Trophoblast cell (in vitro differentiated cells and primary cell): ENCODE results near the gene MRPS17.

Experiments used
- DNase-seq, 2 donors: peaks; one replicate each; pipeline ENCODE4 v3.0.0-alpha.2; 2016
- H2AFZ ChIP-seq: 2 replicates; pipeline ENCODE4 v1.6.1; 2013; ENCODE audit warnings: low read length, moderate library complexity, mild to moderate bottlenecking; ENCODE audit not compliant: insufficient read depth, poor library complexity
- H2AK5ac ChIP-seq: 2 replicates; pipeline ENCODE4 v1.6.1; 2013; ENCODE audit warnings: mild to moderate bottlenecking, low read length
- H2BK120ac ChIP-seq: 2 replicates; pipeline ENCODE4 v1.6.1; 2013; ENCODE audit warnings: low read length, mild to moderate bottlenecking, moderate library complexity; ENCODE audit not compliant: insufficient read depth, poor library complexity
- H2BK12ac ChIP-seq: 2 replicates; pipeline ENCODE4 v1.6.1; 2013; ENCODE audit warnings: mild to moderate bottlenecking, low read length, moderate library complexity
- H2BK5ac ChIP-seq: 2 replicates; pipeline ENCODE4 v1.6.1; 2013; ENCODE audit warnings: low read length, low read depth, moderate library complexity, mild to moderate bottlenecking; ENCODE audit not compliant: poor library complexity
- H3K14ac ChIP-seq: 2 replicates; pipeline ENCODE4 v1.6.1; 2013; ENCODE audit warnings: mild to moderate bottlenecking, low read length
- H3K18ac ChIP-seq: 2 replicates; pipeline ENCODE4 v1.6.1; 2013; ENCODE audit warnings: mild to moderate bottlenecking, low read length
- H3K23ac ChIP-seq: 2 replicates; pipeline ENCODE4 v1.6.1; 2013; ENCODE audit warnings: low read length
- H3K27ac ChIP-seq: 2 replicates; pipeline ENCODE4 v1.5.1; 2013; ENCODE audit warnings: low read depth, mild to moderate bottlenecking, inconsistent platforms, low read length, moderate library complexity
- H3K27me3 ChIP-seq: 2 replicates; pipeline ENCODE4 v1.6.1; 2013; ENCODE audit warnings: inconsistent platforms, mild to moderate bottlenecking, low read length, moderate library complexity; ENCODE audit not compliant: insufficient read depth
- H3K36me3 ChIP-seq, 2 experiments: 1 replicate in 1 of 2; 2 replicates in 1 of 2; pipeline ENCODE4 v1.6.1; 2013; ENCODE audit warnings: low read length in 2 of 2, mild to moderate bottlenecking in 2 of 2, moderate library complexity in 1 of 2; ENCODE audit not compliant: insufficient read depth in 2 of 2, control insufficient read depth in 1 of 2
- H3K4ac ChIP-seq: 2 replicates; pipeline ENCODE4 v1.6.1; 2013; ENCODE audit warnings: low read depth, mild to moderate bottlenecking, low read length, moderate library complexity
- H3K4me1 ChIP-seq, 2 experiments: 1 replicate in 1 of 2; 2 replicates in 1 of 2; pipeline ENCODE4 v1.6.1; 2013; ENCODE audit warnings: low read length in 2 of 2, mild to moderate bottlenecking in 2 of 2, moderate library complexity in 1 of 2; ENCODE audit not compliant: insufficient read depth in 2 of 2, control insufficient read depth in 1 of 2
- H3K4me2 ChIP-seq: 2 replicates; pipeline ENCODE4 v1.6.1; 2013; ENCODE audit warnings: inconsistent platforms, mild to moderate bottlenecking, low read length, moderate library complexity
- H3K4me3 ChIP-seq: 2 replicates; pipeline ENCODE4 v1.5.1; 2013; ENCODE audit warnings: mild to moderate bottlenecking, low read depth, low read length, inconsistent platforms
- H3K79me1 ChIP-seq: one replicate; pipeline ENCODE4 v1.6.1; 2013; ENCODE audit warnings: low read length
- H3K79me2 ChIP-seq: 2 replicates; pipeline ENCODE4 v1.6.1; 2013; ENCODE audit warnings: low read length, mild to moderate bottlenecking; ENCODE audit not compliant: control insufficient read depth, insufficient read depth, poor library complexity
- H3K9ac ChIP-seq: 2 replicates; pipeline ENCODE4 v1.6.1; 2013; ENCODE audit warnings: mild to moderate bottlenecking, low read length
- H3K9me3 ChIP-seq: 2 replicates; pipeline ENCODE4 v1.6.1; 2013; ENCODE audit warnings: low read depth, mild to moderate bottlenecking, control low read depth, inconsistent platforms, low read length; ENCODE audit not compliant: insufficient read depth
- H4K12ac ChIP-seq: 2 replicates; pipeline ENCODE4 v1.6.1; 2013; ENCODE audit warnings: low read depth, mild to moderate bottlenecking, low read length, moderate library complexity
- H4K8ac ChIP-seq: 2 replicates; pipeline ENCODE4 v1.6.1; 2013; ENCODE audit warnings: low read depth, mild to moderate bottlenecking, low read length, moderate library complexity
- H4K91ac ChIP-seq: one replicate; pipeline ENCODE4 v1.6.1; 2013; ENCODE audit warnings: low read depth, mild to moderate bottlenecking, low read length, moderate library complexity
- WGBS: extraction: QIAGEN DNeasy Blood & Tissue Kit; methylation state at CpG from one replicate; pipeline ENCODE4 v1.1.7; 2013; ENCODE audit warnings: missing lambda C conversion rate; ENCODE audit not compliant: insufficient read length, insufficient coverage; ENCODE audit errors: extremely low coverage; 5-methylcytosine and 5-hydroxymethylcytosine counted together

The MRPS17 gene

GRCh38 chr7:55973747-55974250, 22.1 kb downstream of the MRPS17 start:
- H3K4me1 ChIP-seq, result peaks cover 0 to 4% of the 10 kb centered on the region in 2 experiments
- WGBS, result no CpG with 5 or more reads among the region's 7 CpGs
- no peak overlapping the region for H3K4me3 ChIP-seq
- H3K79me2 ChIP-seq, result peaks cover 2% of the 10 kb centered on the region
- no peak overlapping the region for H3K23ac ChIP-seq
- no peak overlapping the region for H3K4ac ChIP-seq
- H3K27me3 ChIP-seq, result no peaks in the 10 kb centered on the region
- H3K79me1 ChIP-seq, result no peaks in the 10 kb centered on the region
- H2AK5ac ChIP-seq, result no peak overlapping the region
- no peak for DNase-seq
- H4K12ac ChIP-seq, result no peak overlapping the region
- H3K36me3 ChIP-seq, result peaks cover 2% of the 10 kb centered on the region in 2 experiments
- H3K18ac ChIP-seq, result no peak overlapping the region
- no peak overlapping the region for H2BK120ac ChIP-seq
- H4K91ac ChIP-seq, result no peak overlapping the region
- no peak overlapping the region for H2AFZ ChIP-seq
- no peak overlapping the region for H3K9ac ChIP-seq
- no peak overlapping the region for H2BK12ac ChIP-seq
- H4K8ac ChIP-seq, result no peak overlapping the region
- no peak overlapping the region for H2BK5ac ChIP-seq
- no peaks in the 10 kb centered on the region for H3K9me3 ChIP-seq
- H3K4me2 ChIP-seq, result no peak overlapping the region
- no peak overlapping the region for H3K27ac ChIP-seq
- no peak overlapping the region for H3K14ac ChIP-seq

- Histone ChIP-seq H3K4me1 (no peaks in the 10 kb centered on the region), H3K4me2 (no peak overlapping the region), H4K8ac (no peak overlapping the region), H4K12ac (no peak overlapping the region), H3K14ac (no peak overlapping the region), H3K27ac (no peak overlapping the region), H3K36me3 (peaks cover 5 to 13% of the 10 kb centered on the region in 2 experiments), H3K18ac (no peak overlapping the region), H3K9me3 (no peaks in the 10 kb centered on the region), H3K9ac (no peak overlapping the region), H3K27me3 (no peaks in the 10 kb centered on the region), H2BK12ac (no peak overlapping the region), H2AFZ (no peak overlapping the region), H2BK120ac (no peak overlapping the region), H4K91ac (no peak overlapping the region), H3K23ac (no peak overlapping the region), H3K4me3 (no peak overlapping the region), H2AK5ac (no peak overlapping the region), H3K79me2 (no peaks in the 10 kb centered on the region), H3K79me1 (no peaks in the 10 kb centered on the region), H2BK5ac (no peak overlapping the region), H3K4ac (no peak overlapping the region)
- no CpG with 5 or more reads among the region's 7 CpGs for WGBS
- no peak for DNase-seq
Measured at GRCh38 chr7:55975988-55976633, 24.4 kb downstream of the MRPS17 start.

- Histone ChIP-seq H3K18ac (no peak overlapping the region), H2BK5ac (no peak overlapping the region), H3K27me3 (no peaks in the 10 kb centered on the region), H4K12ac (no peak overlapping the region), H3K79me1 (no peaks in the 10 kb centered on the region), H2BK120ac (no peak overlapping the region), H3K9ac (no peak overlapping the region), H3K79me2 (no peaks in the 10 kb centered on the region), H3K14ac (no peak overlapping the region), H3K36me3 (peaks cover 11 to 22% of the 10 kb centered on the region in 2 experiments), H3K4ac (no peak overlapping the region), H4K8ac (no peak overlapping the region), H2AK5ac (no peak overlapping the region), H3K23ac (no peak overlapping the region), H2AFZ (no peak overlapping the region), H4K91ac (no peak overlapping the region), H2BK12ac (no peak overlapping the region), H3K27ac (no peak overlapping the region), H3K4me2 (no peak overlapping the region), H3K9me3 (no peaks in the 10 kb centered on the region), H3K4me3 (no peak overlapping the region), H3K4me1 (no peaks in the 10 kb centered on the region)
- WGBS, result no CpG with 5 or more reads among the region's 4 CpGs
- DNase-seq, result peak in 1 of 2 donors; percentile 55
Measured at GRCh38 chr7:55977831-55978230, 26.2 kb downstream of the MRPS17 start.

GRCh38 chr7:55980266-55980665, 28.6 kb downstream of the MRPS17 start:
- Histone ChIP-seq H3K4me3 (no peak overlapping the region), H3K79me2 (no peaks in the 10 kb centered on the region), H2BK5ac (no peak overlapping the region), H3K4me2 (no peak overlapping the region), H3K14ac (no peak overlapping the region), H3K9ac (no peak overlapping the region), H2AK5ac (no peak overlapping the region), H3K18ac (no peak overlapping the region), H3K4me1 (no peaks in the 10 kb centered on the region), H3K27ac (no peak overlapping the region), H3K36me3 (peaks cover 17 to 27% of the 10 kb centered on the region in 2 experiments), H3K9me3 (no peaks in the 10 kb centered on the region), H3K23ac (no peak overlapping the region), H4K12ac (no peak overlapping the region), H4K91ac (no peak overlapping the region), H2AFZ (no peak overlapping the region), H4K8ac (no peak overlapping the region), H2BK120ac (no peak overlapping the region), H3K79me1 (no peaks in the 10 kb centered on the region), H3K4ac (no peak overlapping the region), H2BK12ac (no peak overlapping the region), H3K27me3 (no peaks in the 10 kb centered on the region)
- no peak for DNase-seq
- WGBS, result no CpG with 5 or more reads among the region's 3 CpGs
